Measurements from ENCODE around the gene GRIFIN.

GRIFIN gene

GRCh38 chr7:2432910-2433712 lies 43.1 kb downstream of the GRIFIN start:
- DNase-seq: no peak

GRCh38 chr7:2431260-2431867 lies 44.8 kb downstream of the GRIFIN start:
- DNase-seq: no peak

GRCh38 chr7:2425749-2426148 lies 50.4 kb downstream of the GRIFIN start:
- no peak for DNase-seq

Data from NCI-H1417 (cell line).